HepG2 (cell line): ENCODE data around the gene RILP. TPM values are rescaled to one million over a fixed set of nuclear protein-coding genes. Genes with fewer than 3 reads are reported as not detected.

ENCODE experiments used
- DDIT3 ChIP-seq: sonication (generic); formaldehyde crosslinking; IDR thresholded peaks from 2 replicates; pipeline ENCODE4 v1.4.0; 2020; ENCODE audit warnings: mild to moderate bottlenecking, missing genetic modification reagents
- ETV6 ChIP-seq: sonication (generic); formaldehyde crosslinking; conservative IDR thresholded peaks from 2 replicates; pipeline ENCODE4 v1.4.0; 2020; ENCODE audit warnings: missing genetic modification reagents
- FOSL2 ChIP-seq: sonication (generic); formaldehyde crosslinking; IDR thresholded peaks from 2 replicates; pipeline ENCODE4 v1.4.0; 2020; ENCODE audit warnings: missing genetic modification reagents
- MAX ChIP-seq: IDR thresholded peaks from 2 replicates; pipeline ENCODE4 v1.6.1; 2012; ENCODE audit warnings: inconsistent platforms
- PAWR ChIP-seq: sonication (generic); formaldehyde crosslinking; IDR thresholded peaks from 2 replicates; pipeline ENCODE4 v1.4.0; 2020; ENCODE audit warnings: missing genetic modification reagents, mild to moderate bottlenecking, borderline replicate concordance
- PHF20 ChIP-seq: sonication (generic); formaldehyde crosslinking; IDR thresholded peaks from 2 replicates; pipeline ENCODE4 v1.5.0; 2020; ENCODE audit warnings: mild to moderate bottlenecking, missing genetic modification reagents
- POLR2A ChIP-seq, 2 experiments: IDR thresholded peaks; 2 replicates each; pipeline ENCODE4 v1.6.1; 2011; ENCODE audit warnings: low read depth in 2 of 2, low read length in 2 of 2, mild to moderate bottlenecking in 1 of 2, moderate library complexity in 1 of 2; ENCODE audit not compliant: insufficient read depth in 1 of 2
- PTBP1 ChIP-seq: fragments of 200-400 bp; formaldehyde crosslinking; IDR thresholded peaks from 2 replicates; pipeline ENCODE4 v1.6.1; 2018; ENCODE audit warnings: low read length, low read depth; ENCODE audit not compliant: poor library complexity, severe bottlenecking
- SCMH1 ChIP-seq: sonication (generic); formaldehyde crosslinking; IDR thresholded peaks from 2 replicates; pipeline ENCODE4 v1.9.0; 2021; ENCODE audit warnings: missing genetic modification reagents, mild to moderate bottlenecking, borderline replicate concordance
- SMARCE1 ChIP-seq: fragments of 450-650 bp; IDR thresholded peaks from 2 replicates; pipeline ENCODE4 v1.6.1; 2017; ENCODE audit warnings: borderline replicate concordance
- SOX13 ChIP-seq, 3 experiments: fragments of 450-650 bp in 1 of 3; sonication (generic) in 1 of 3; formaldehyde crosslinking in 1 of 3; IDR thresholded peaks in 2 of 3; conservative IDR thresholded peaks in 1 of 3; 2 replicates each; pipeline versions ENCODE4 v1.5.0 to v1.6.1; 2016 to 2020; ENCODE audit warnings: antibody characterized with exemption in 1 of 3, mild to moderate bottlenecking in 1 of 3, missing compliant biosample characterization in 1 of 3, missing genetic modification reagents in 1 of 3, moderate library complexity in 1 of 3
- STAT5B ChIP-seq: sonication (generic); formaldehyde crosslinking; IDR thresholded peaks from 2 replicates; pipeline ENCODE4 v1.4.0; 2020; ENCODE audit warnings: missing genetic modification reagents
- ZFP36L2 ChIP-seq: sonication (generic); formaldehyde crosslinking; IDR thresholded peaks from 2 replicates; pipeline ENCODE4 v1.4.0; 2020; ENCODE audit warnings: missing genetic modification reagents
- ZNF558 ChIP-seq: sonication (generic); formaldehyde crosslinking; IDR thresholded peaks from 2 replicates; pipeline ENCODE4 v1.9.0; 2022; ENCODE audit warnings: mild to moderate bottlenecking, missing genetic modification reagents, borderline replicate concordance
- ZNF691 ChIP-seq: sonication (generic); formaldehyde crosslinking; IDR thresholded peaks from 2 replicates; pipeline ENCODE4 v1.4.0; 2020; ENCODE audit warnings: missing genetic modification reagents, low read depth, mild to moderate bottlenecking, borderline replicate concordance
- ZNF709 ChIP-seq: sonication (generic); formaldehyde crosslinking; IDR thresholded peaks from 2 replicates; pipeline ENCODE4 v1.5.0; 2020; ENCODE audit warnings: mild to moderate bottlenecking, missing genetic modification reagents
- ZNF747 ChIP-seq: sonication (generic); formaldehyde crosslinking; IDR thresholded peaks from 2 replicates; pipeline ENCODE4 v1.8.1; 2023; ENCODE audit warnings: missing genetic modification reagents, mild to moderate bottlenecking, borderline replicate concordance
- ZNF777 ChIP-seq: sonication (generic); formaldehyde crosslinking; IDR thresholded peaks from 2 replicates; pipeline ENCODE4 v1.4.0; 2020; ENCODE audit warnings: missing genetic modification reagents
- ZNF879 ChIP-seq: sonication (generic); formaldehyde crosslinking; IDR thresholded peaks from 2 replicates; pipeline ENCODE4 v1.8.1; 2023; ENCODE audit warnings: missing genetic modification reagents
- ZSCAN30 ChIP-seq: sonication (generic); formaldehyde crosslinking; IDR thresholded peaks from 2 replicates; pipeline ENCODE4 v1.5.0; 2020; ENCODE audit warnings: mild to moderate bottlenecking, missing genetic modification reagents
- polyA plus RNA-seq, 8 experiments: library from polyadenylated mRNA; depleted of rRNA in 3 of 8; stranded (reverse) in 7 of 8; unstranded in 1 of 8; fragments of >200 nt; fragmentation: Illumina TruSeq in 4 of 8; extraction: Trizol in 4 of 8; gene quantifications; 2 replicates each; pipeline versions ENCODE4 v1.2.1 to v1.2.3, GENCODE V29; 2011 to 2016; ENCODE audit warnings: low read depth in 4 of 8, missing spikeins in 1 of 8, mixed read lengths in 1 of 8; ENCODE audit not compliant: insufficient read depth in 1 of 8
- total RNA-seq, 5 experiments: library from RNA; depleted of rRNA; stranded (reverse); fragments of >200 nt; fragmentation: Illumina TruSeq; extraction: Trizol; gene quantifications; 2 replicates each; pipeline ENCODE4 v1.2.3, GENCODE V29; 2016; ENCODE audit warnings: low read depth in 1 of 5
- TF ChIP-seq, protein P1 (sequence below): sonication (generic); formaldehyde crosslinking; IDR thresholded peaks from 2 replicates; pipeline ENCODE4 v1.4.0; 2020; ENCODE audit warnings: mild to moderate bottlenecking, missing genetic modification reagents

The RILP gene
- total and polyA plus RNA-seq, 2 of the 13 experiments (the other 11 are each of a cell fraction or from before 2014, with no cell fraction given) = 6.6 to 8.1 TPM

DNA sequence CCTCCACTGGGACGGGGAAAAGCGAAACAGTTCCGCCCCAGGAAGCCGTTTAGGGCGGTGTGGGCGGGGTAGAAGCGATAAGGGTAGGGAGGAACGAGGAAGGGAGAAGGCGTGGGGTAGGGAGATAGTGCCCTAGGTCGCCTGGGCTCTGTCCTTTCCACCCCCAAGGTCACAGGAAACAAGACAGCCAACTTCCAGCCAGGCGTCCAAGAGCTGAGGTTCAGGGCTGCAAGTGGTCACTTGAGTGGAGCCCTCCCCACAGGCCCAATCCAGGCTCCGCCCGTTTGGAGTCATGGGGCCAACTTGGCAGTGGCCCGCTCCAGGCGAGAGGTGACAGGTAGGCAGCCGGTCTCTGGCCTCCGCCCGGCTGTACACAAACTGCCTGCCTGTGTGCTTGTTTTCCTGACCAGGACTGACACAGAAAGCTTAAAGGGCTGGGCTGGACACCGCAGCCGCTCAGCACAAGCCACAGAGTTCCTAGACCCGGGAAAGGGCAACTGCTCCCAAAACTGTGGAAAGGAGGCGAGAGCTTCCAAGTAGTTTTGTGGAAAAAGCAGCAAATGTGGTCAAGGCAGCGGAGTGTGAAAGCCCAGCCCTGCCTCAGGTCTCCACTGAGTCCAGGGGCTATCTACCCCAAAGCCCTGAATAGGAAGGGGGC, at the start of gene RILP (continued):
- TF ChIP-seq, protein P1, sequence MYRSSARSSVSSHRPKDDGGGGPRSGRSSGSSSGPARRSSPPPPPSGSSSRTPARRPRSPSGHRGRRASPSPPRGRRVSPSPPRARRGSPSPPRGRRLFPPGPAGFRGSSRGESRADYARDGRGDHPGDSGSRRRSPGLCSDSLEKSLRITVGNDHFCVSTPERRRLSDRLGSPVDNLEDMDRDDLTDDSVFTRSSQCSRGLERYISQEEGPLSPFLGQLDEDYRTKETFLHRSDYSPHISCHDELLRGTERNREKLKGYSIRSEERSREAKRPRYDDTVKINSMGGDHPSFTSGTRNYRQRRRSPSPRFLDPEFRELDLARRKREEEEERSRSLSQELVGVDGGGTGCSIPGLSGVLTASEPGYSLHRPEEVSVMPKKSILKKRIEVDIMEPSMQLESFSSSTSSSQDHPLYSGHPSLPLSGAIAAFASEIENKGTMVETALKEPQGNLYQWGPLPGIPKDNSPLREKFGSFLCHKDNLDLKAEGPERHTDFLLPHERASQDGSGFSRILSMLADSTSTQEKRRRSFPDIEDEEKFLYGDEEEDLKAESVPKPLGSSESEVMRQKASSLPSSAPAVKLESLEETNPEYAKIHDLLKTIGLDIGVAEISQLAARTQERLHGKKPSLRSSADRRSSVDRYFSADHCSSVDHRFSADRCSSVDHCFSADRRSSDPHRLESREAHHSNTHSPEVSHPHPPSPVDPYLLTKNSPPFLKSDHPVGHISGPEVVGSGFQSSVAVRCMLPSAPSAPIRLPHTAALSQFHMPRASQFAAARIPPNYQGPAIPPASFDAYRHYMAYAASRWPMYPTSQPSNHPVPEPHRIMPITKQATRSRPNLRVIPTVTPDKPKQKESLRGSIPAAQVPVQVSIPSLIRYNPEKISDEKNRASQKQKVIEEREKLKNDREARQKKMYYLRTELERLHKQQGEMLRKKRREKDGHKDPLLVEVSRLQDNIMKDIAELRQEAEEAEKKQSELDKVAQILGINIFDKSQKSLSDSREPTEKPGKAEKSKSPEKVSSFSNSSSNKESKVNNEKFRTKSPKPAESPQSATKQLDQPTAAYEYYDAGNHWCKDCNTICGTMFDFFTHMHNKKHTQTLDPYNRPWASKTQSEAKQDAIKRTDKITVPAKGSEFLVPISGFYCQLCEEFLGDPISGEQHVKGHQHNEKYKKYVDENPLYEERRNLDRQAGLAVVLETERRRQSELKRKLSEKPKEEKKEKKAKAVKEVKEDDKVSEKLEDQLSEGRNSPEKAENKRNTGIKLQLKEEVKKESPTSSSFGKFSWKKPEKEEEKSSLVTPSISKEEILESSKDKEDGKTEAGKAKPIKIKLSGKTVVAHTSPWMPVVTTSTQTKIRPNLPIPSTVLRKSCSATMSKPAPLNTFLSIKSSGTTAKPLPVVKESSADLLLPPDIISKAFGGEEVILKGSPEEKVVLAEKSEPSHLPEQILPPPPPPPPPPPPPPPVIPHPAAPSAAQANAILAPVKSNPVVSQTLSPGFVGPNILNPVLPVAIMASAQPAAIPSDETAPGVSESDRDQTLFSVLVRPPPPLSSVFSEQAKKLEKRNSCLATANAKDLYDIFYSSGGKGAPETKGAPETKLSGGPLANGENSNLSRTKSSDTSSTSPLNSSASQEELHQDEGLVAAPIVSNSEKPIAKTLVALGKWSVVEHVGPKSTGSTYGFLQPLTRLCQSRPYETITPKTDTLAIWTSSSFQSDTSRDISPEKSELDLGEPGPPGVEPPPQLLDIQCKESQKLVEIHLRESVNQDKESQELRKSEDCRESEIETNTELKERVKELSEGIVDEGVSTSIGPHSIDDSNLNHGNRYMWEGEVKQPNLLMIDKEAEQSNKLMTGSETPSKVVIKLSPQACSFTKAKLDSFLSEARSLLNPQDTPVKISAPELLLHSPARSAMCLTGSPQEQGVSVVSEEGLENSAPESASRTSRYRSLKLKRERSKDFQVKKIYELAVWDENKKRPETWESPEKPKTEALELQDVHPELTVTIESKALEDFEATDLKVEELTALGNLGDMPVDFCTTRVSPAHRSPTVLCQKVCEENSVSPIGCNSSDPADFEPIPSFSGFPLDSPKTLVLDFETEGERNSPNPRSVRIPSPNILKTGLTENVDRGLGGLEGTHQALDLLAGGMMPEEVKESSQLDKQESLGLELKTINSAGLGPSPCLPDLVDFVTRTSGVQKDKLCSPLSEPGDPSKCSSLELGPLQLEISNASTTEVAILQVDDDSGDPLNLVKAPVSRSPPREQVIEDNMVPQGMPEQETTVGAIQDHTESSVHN (CRISPR knock-in tag) = no peak
- TF ChIP-seq MAX (peak; percentile 46), ZFP36L2 (CRISPR knock-in tag) (no peak), ZNF691 (no peak; the same call in 1 of the 2 replicates), POLR2A (IDR thresholded peaks at IDR 0.05; ENCODE audit: insufficient read depth in 1 of 2, low read depth in 2 of 2, low read length in 2 of 2) (peak; percentile 63 to 79; a peak in 3 of 4 replicates), PTBP1 (no peak), ZSCAN30 (CRISPR knock-in tag) (no peak), PAWR (CRISPR knock-in tag) (no peak), SCMH1 (CRISPR knock-in tag) (no peak), SMARCE1 (no peak), ZNF558 (CRISPR knock-in tag) (no peak), SOX13 (IDR thresholded peaks at IDR 0.05) (no peak), SOX13 (CRISPR knock-in tag; conservative IDR thresholded peaks at IDR 0.05 in 1 of 2, IDR thresholded peaks at IDR 0.05 in 1 of 2) (no peak; a peak in 2 of 4 replicates), FOSL2 (CRISPR knock-in tag) (peak; percentile 33; the same call in 1 of the 2 replicates), ZNF879 (CRISPR knock-in tag) (no peak), ETV6 (no peak), STAT5B (CRISPR knock-in tag) (no peak), ZNF709 (no peak), DDIT3 (CRISPR knock-in tag) (no peak), PHF20 (CRISPR knock-in tag) (no peak), ZNF747 (CRISPR knock-in tag) (no peak), ZNF777 (no peak)
